Keratinocyte (primary cell): ENCODE results near the gene PTEN.

Source experiments
- CTCF ChIP-seq, 3 experiments: IDR thresholded peaks in 1 of 3; conservative IDR thresholded peaks in 1 of 3; optimal IDR thresholded peaks in 1 of 3; 2 replicates in 2 of 3; 3 replicates in 1 of 3; pipeline versions ENCODE3 to v1.5.1; 2011; ENCODE audit warnings: low read length in 3 of 3, mild to moderate bottlenecking in 3 of 3, moderate library complexity in 2 of 3, control low read depth in 1 of 3, inconsistent platforms in 1 of 3; ENCODE audit not compliant: insufficient read depth in 2 of 3; ENCODE audit errors: extremely low read depth in 1 of 3
- EZH2 ChIP-seq: IDR thresholded peaks from one replicate; pipeline ENCODE4 v1.6.1; 2012; ENCODE audit warnings: inconsistent platforms, mild to moderate bottlenecking, low read length, moderate library complexity

DNA sequence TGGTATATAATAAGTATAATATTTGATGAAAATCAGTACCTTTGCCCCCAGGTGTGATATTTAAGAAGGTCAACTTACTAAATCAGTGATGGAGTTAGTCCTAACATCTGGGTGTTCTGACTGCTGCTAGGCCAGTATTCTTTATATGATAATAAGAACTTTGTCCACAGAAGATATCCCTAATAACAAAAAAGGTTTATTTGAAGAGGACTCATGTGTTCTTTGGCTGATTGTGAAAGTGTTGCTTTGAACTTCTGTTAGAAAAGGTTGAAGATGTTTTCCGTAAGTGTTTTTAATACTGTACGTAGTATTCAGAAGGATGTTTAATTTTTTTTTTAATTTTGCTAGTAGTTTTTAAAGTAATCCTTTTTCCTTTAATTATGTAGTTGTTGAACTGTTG lies 10.2 kb downstream of the PTEN start:
- TF ChIP-seq CTCF (optimal IDR thresholded peaks at IDR 0.05 in 1 of 3, IDR thresholded peaks at IDR 0.05 in 1 of 3, conservative IDR thresholded peaks at IDR 0.05 in 1 of 3; ENCODE audit: extremely low read depth in 1 of 3, insufficient read depth in 2 of 3, low read length in 3 of 3) (no peak), EZH2 (no peak)
